HFF-Myc (cell line): ENCODE measurements around the gene UGT1A9.

Experiments used
- DNase-seq: peaks from one replicate; pipeline ENCODE4 v3.0.0-alpha.2; 2011; ENCODE audit warnings: low read depth; ENCODE audit errors: extremely low read depth
- H3K4me3 ChIP-seq: replicated peaks from 2 replicates; pipeline ENCODE4 v1.5.1; 2011; ENCODE audit warnings: low read depth, mild to moderate bottlenecking, control low read depth, low read length
- TF ChIP-seq, protein P1 (sequence below): IDR thresholded peaks from 2 replicates; pipeline ENCODE4 v1.5.1; 2012; ENCODE audit warnings: mild to moderate bottlenecking, low read depth, low read length, control low read depth; ENCODE audit errors: missing control alignments

Gene UGT1A9

DNA sequence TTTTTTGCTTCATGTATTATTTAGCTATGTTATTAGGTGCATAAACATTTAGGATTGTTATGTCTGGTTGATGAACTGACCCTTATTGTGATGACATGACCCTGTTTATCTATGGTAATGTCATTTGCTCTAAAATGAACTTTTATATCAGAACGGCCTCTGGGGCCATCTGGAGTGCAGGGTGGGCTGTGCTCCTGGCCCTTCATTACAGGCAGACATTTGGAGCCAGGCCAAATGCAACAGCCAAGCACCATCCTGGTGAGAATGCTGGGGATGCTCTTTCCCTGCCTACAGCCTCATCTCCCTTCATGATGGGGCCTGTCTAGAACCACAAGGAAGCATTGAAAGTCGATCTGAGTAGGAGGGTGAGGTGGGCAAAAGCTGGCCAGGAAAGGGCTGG is 144.6 kb downstream of the UGT1A9 start:
- TF ChIP-seq, protein P1, sequence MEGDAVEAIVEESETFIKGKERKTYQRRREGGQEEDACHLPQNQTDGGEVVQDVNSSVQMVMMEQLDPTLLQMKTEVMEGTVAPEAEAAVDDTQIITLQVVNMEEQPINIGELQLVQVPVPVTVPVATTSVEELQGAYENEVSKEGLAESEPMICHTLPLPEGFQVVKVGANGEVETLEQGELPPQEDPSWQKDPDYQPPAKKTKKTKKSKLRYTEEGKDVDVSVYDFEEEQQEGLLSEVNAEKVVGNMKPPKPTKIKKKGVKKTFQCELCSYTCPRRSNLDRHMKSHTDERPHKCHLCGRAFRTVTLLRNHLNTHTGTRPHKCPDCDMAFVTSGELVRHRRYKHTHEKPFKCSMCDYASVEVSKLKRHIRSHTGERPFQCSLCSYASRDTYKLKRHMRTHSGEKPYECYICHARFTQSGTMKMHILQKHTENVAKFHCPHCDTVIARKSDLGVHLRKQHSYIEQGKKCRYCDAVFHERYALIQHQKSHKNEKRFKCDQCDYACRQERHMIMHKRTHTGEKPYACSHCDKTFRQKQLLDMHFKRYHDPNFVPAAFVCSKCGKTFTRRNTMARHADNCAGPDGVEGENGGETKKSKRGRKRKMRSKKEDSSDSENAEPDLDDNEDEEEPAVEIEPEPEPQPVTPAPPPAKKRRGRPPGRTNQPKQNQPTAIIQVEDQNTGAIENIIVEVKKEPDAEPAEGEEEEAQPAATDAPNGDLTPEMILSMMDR: no peak
- H3K4me3 ChIP-seq: no peak overlapping the region
- no peak for DNase-seq

GRCh38 chr2:233816771-233817170 is 145.1 kb downstream of the UGT1A9 start:
- no peak for DNase-seq
- TF ChIP-seq, protein P1: no peak
- H3K4me3 ChIP-seq: no peak overlapping the region

DNA sequence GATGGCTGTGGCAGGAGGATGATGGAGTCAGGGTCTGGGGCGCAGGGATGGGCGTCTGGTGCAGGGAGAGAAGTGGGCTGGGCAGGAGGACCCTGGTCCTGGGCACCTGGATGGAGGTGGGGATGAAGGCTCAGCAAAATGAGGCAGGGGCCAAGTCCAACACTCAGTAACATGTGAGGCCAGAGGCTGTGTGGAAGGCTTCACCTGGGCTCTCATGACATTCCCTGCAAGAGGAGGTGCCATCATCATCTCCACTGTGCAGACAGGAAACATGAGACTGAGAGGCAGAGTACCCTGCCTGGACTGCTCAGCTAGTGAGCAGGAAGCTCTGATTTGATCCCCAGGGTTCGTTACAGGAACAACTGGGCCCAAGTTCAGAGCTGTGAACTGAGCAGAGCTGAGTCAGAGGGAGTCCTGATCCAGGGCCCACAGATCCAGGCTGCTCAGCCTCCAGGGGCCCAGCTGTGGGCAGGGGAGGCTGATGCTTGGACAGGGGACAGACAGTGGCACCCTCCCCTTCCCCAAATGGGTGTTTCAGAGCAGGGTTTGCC is 145.7 kb downstream of the UGT1A9 start:
- DNase-seq: no peak
- TF ChIP-seq, protein P1: no peak
- H3K4me3 ChIP-seq: no peak overlapping the region

GRCh38 chr2:233817995-233818638 is 146.4 kb downstream of the UGT1A9 start:
- no peak overlapping the region for H3K4me3 ChIP-seq
- no peak for DNase-seq
- TF ChIP-seq, protein P1: no peak

DNA sequence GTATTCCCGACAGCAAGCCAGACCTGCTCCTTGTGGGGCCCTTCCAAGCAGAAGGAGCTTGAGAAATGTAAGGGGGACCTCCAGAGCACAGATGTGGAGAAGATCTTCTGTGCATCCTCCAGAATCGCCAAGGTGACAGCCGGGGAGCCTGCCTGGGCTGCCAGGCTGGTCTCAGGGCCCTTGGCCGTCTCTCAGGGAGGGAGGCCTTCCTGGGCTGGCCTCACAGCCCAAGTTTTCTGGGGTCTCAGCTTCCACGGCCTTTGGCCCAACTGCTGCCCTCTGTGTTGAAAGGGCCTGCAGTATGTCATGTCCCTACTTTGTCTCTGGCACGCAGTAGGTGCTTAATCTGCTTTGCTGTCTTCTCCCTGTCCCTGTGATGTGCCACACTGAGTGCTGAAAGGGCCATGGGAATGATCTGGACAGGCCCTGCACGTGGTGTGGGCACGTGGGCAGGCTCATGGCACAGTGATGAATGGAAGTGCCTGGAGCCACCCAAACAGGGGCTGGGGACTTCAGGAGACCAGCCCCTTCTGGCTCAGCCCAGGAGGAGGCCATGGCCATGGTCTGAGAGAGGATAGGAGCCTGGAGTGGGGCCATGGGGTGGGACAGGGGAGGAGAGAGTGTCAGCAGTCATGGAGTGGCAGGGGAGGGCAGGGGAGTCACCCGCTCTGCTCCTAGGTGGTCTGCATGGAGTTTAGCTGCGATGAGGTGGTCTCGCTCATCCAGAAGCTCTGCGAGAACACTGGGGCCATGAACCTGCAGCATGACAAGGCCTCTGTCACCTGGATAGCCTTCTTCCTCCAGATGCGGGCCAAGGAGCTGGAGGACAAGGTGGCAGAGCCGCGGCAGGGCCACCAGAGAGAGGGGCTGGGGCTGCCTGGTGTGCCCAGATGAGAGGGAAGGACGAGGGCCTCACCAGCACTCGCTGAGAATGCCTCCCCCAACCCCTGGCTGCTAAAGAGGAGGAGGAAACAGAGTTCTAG is 147.2 kb downstream of the UGT1A9 start:
- TF ChIP-seq, protein P1: no peak
- no peak for DNase-seq

GRCh38 chr2:233819884-233820773 is 148.4 kb downstream of the UGT1A9 start:
- no peak for DNase-seq
- TF ChIP-seq, protein P1: no peak
- H3K4me3 ChIP-seq: no peak overlapping the region

More for the DNA sequence above, 147.2 kb downstream of the UGT1A9 start:
- no peak overlapping the region for H3K4me3 ChIP-seq
